ENCODE measurements around the gene TXNDC5. TPM values are rescaled to one million over a fixed set of nuclear protein-coding genes. Genes with fewer than 3 reads are reported as not detected.

TXNDC5 gene
- total and polyA plus RNA-seq, 2 of the 13 experiments (the other 11 are each of a cell fraction or from before 2014, with no cell fraction given), result 287 to 578 TPM

- TF ChIP-seq ZNF142 (CRISPR knock-in tag; IDR thresholded peaks at IDR 0.05) (peak; percentile 97), PCBP1 (IDR thresholded peaks at IDR 0.05; ENCODE audit: borderline replicate concordance, low read depth, low read length) (no peak), ZNF280B (CRISPR knock-in tag; IDR thresholded peaks at IDR 0.05; ENCODE audit: borderline replicate concordance) (no peak), ZNF614 (CRISPR knock-in tag; IDR thresholded peaks at IDR 0.05; ENCODE audit: borderline replicate concordance) (peak; percentile 65; the same call in 1 of the 2 replicates), ELF4 (CRISPR knock-in tag; IDR thresholded peaks at IDR 0.05; ENCODE audit: borderline replicate concordance) (no peak), SYNCRIP (IDR thresholded peaks at IDR 0.05; ENCODE audit: insufficient read depth, low read depth, low read length) (no peak), ZNF264 (CRISPR knock-in tag; IDR thresholded peaks at IDR 0.05) (no peak), RXRA (CRISPR knock-in tag; IDR thresholded peaks at IDR 0.05) (peak; percentile 68), RBFOX2 (IDR thresholded peaks at IDR 0.05; ENCODE audit: low read depth, low read length) (peak; percentile 57), TRIM22 (IDR thresholded peaks at IDR 0.05) (no peak), ZNF350 (CRISPR knock-in tag; IDR thresholded peaks at IDR 0.05; ENCODE audit: borderline replicate concordance, low read depth) (no peak), SRSF9 (IDR thresholded peaks at IDR 0.05; ENCODE audit: borderline replicate concordance, insufficient read depth, low read depth, low read length, poor library complexity, severe bottlenecking) (no peak), ZBTB49 (CRISPR knock-in tag; IDR thresholded peaks at IDR 0.05; ENCODE audit: borderline replicate concordance) (no peak), ZNF83 (CRISPR knock-in tag; IDR thresholded peaks at IDR 0.05; ENCODE audit: borderline replicate concordance) (no peak), ZNF615 (CRISPR knock-in tag; IDR thresholded peaks at IDR 0.05; ENCODE audit: borderline replicate concordance) (no peak), ZNF768 (CRISPR knock-in tag; IDR thresholded peaks at IDR 0.05) (peak; percentile 67; the same call in 1 of the 2 replicates), EED (CRISPR knock-in tag; IDR thresholded peaks at IDR 0.05) (peak; percentile 89; the same call in 1 of the 2 replicates), ZNF30 (CRISPR knock-in tag; IDR thresholded peaks at IDR 0.05) (no peak)
These were observed at the start of gene TXNDC5 (continued) for GRCh38 chr6:7910654-7911344.

Measured in HepG2 (cell line).